ENCODE data around the gene INPP5A. TPM values are rescaled to one million over a fixed set of nuclear protein-coding genes. Genes with fewer than 3 reads are reported as not detected.
"Not testable (repeated sequence)": the region's sequence is repeated elsewhere in the genome, so short reads cannot be mapped to it uniquely, and the experiment has no call there.

Gene INPP5A
- total RNA-seq, 2 experiments from 2014 or later, result 9.9 TPM

- no peaks in the 10 kb centered on the region for H3K36me3 Mint-ChIP-seq (ENCODE audit: low read depth)
- H3K4me3 Mint-ChIP-seq, result no peak overlapping the region
- CTCF ChIA-PET, result no interaction called here
- H3K27ac Mint-ChIP-seq, result no peak overlapping the region
- POLR2A ChIA-PET, result no interaction called here
- no peak for ATAC-seq
- no peaks in the 10 kb centered on the region for H3K4me1 Mint-ChIP-seq (ENCODE audit: low read depth)
- H3K27me3 Mint-ChIP-seq (ENCODE audit: low read depth), result peaks cover 10% of the 10 kb centered on the region
- no peaks in the 10 kb centered on the region for H3K9me3 Mint-ChIP-seq (ENCODE audit: insufficient read depth)
- DNase-seq, result no peak
Observed at GRCh38 chr10:132790470-132790869, 252.9 kb downstream of the INPP5A start.

GRCh38 chr10:132790934-132791829 is 253.6 kb downstream of the INPP5A start:
- Mint-ChIP-seq H3K27me3 (ENCODE audit: low read depth) (peaks cover 9% of the 10 kb centered on the region), H3K9me3 (ENCODE audit: insufficient read depth) (no peaks in the 10 kb centered on the region), H3K4me3 (no peak overlapping the region), H3K27ac (no peak overlapping the region), H3K4me1 (ENCODE audit: low read depth) (no peaks in the 10 kb centered on the region), H3K36me3 (ENCODE audit: low read depth) (no peaks in the 10 kb centered on the region)
- ChIA-PET POLR2A (no interaction called here), CTCF (no interaction called here)
- DNase-seq (no peak), ATAC-seq (no peak)

DNA sequence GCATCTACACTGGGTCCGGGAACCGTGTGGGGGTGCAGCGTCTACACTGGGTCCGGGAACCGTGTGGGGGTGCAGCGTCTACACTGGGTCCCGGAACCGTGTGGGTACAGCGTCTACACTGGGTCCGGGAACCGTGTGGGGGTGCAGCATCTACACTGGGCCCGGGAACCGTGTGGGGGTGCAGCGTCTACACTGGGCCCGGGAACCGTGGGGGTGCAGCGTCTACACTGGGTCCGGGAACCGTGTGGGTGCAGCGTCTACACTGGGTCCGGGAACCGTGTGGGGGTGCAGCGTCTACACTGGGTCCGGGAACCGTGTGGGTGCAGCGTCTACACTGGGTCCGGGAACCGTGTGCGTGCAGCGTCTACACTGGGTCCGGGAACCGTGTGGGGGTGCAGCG is 254.5 kb downstream of the INPP5A start:
- H3K27me3 Mint-ChIP-seq (ENCODE audit: low read depth); H3K36me3 Mint-ChIP-seq (ENCODE audit: low read depth); POLR2A ChIA-PET; DNase-seq; H3K4me3 Mint-ChIP-seq; H3K4me1 Mint-ChIP-seq (ENCODE audit: low read depth); H3K27ac Mint-ChIP-seq; H3K9me3 Mint-ChIP-seq (ENCODE audit: insufficient read depth); CTCF ChIA-PET; ATAC-seq: not testable (repeated sequence)

DNA sequence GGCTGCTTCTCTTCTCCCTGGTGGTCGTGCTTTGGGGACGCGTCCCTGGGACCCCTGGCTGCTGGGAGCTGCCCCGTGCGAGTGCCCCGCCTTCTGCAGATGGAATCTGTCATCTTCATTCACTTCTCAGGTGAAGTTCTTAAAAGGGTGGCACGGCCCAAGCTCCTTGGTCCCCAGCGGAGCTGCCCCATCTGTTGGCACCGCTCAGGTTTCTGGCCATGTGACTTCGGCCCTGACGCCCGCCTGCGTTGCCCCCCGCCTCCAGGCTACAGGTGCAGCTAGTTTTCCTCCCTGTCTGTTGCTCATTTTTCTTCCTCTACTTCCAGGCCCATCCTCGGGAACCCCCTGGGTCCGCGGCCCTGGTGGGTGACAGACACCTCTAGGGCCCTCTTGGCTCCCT is 255.2 kb downstream of the INPP5A start:
- H3K4me3 Mint-ChIP-seq, result no peak overlapping the region
- CTCF ChIA-PET, result no interaction called here
- peaks cover 8% of the 10 kb centered on the region for H3K27me3 Mint-ChIP-seq (ENCODE audit: low read depth)
- DNase-seq (no peak), ATAC-seq (no peak)
- H3K9me3 Mint-ChIP-seq (ENCODE audit: insufficient read depth), result no peaks in the 10 kb centered on the region
- POLR2A ChIA-PET, result no interaction called here
- H3K36me3 Mint-ChIP-seq (ENCODE audit: low read depth), result no peaks in the 10 kb centered on the region
- no peak overlapping the region for H3K27ac Mint-ChIP-seq
- no peaks in the 10 kb centered on the region for H3K4me1 Mint-ChIP-seq (ENCODE audit: low read depth)

GRCh38 chr10:132793213-132793612 is 255.6 kb downstream of the INPP5A start:
- Mint-ChIP-seq H3K36me3 (ENCODE audit: low read depth) (no peaks in the 10 kb centered on the region), H3K27ac (no peak overlapping the region), H3K27me3 (ENCODE audit: low read depth) (peaks cover 5% of the 10 kb centered on the region), H3K4me3 (no peak overlapping the region), H3K9me3 (ENCODE audit: insufficient read depth) (no peaks in the 10 kb centered on the region), H3K4me1 (ENCODE audit: low read depth) (no peaks in the 10 kb centered on the region)
- CTCF ChIA-PET, result no interaction called here
- no peak for DNase-seq
- ATAC-seq, result no peak
- POLR2A ChIA-PET, result interaction anchor here (0.6 kb wide), 1 partner anchor 317 kb away, joined by 4 read pairs; no protein-coding TSS in a partner anchor

DNA sequence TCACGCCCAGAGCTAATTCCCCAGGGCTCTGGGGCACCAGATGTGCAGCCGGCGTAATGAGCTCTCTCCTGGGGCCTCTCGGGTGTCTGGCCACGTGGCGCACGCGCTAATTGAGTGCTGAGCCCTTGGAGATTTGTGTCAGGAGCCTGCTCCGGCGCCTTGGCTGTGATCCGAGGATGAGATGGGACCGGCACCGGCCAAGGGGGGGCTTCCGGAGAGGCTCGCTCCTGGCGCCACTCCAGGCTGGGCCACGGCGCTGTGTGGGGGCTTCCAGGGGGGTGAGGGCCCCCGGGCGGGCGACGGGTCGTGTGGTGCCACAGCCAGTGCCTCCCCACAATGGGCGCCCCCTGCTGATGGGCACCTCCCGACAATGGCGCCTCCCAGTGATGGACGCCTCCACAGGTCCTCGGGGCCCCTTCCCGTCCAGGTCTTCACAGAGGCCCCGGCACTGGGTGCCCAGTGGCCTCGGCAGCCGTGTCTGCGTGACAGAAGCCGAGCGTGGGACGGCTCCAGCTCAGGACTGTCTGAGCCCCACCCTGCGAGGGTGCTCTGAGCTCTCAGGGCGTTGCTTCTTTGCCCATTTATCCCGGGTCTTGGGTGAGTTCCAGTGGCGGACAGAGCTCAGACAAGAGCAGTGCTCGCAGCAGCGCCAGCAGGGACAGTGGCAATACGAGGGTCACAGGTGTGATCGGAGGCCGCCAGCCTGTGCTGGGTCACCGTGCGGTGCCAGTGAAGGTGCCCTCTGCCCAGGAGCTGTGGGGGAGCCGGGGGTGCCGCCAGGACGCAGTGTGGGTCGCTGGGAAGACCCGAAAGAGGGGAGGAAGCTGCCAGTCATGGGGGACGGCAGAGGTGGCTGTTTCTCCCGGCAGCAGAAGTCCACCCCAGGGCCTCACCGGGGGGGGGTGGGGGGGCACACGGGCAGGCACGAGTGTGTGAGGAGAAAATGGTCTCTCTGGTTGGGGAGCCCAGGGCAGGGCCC is 256.6 kb downstream of the INPP5A start:
- Mint-ChIP-seq H3K36me3 (ENCODE audit: low read depth) (no peaks in the 10 kb centered on the region), H3K27ac (no peak overlapping the region), H3K4me3 (no peak overlapping the region), H3K27me3 (ENCODE audit: low read depth) (peaks cover 5% of the 10 kb centered on the region), H3K9me3 (ENCODE audit: insufficient read depth) (no peaks in the 10 kb centered on the region), H3K4me1 (ENCODE audit: low read depth) (no peaks in the 10 kb centered on the region)
- ChIA-PET CTCF (no interaction called here), POLR2A (interaction anchor here (0.6 kb wide), 1 partner anchor 318 kb away, joined by 4 read pairs; no protein-coding TSS in a partner anchor)
- no peak for ATAC-seq
- no peak for DNase-seq

DNA sequence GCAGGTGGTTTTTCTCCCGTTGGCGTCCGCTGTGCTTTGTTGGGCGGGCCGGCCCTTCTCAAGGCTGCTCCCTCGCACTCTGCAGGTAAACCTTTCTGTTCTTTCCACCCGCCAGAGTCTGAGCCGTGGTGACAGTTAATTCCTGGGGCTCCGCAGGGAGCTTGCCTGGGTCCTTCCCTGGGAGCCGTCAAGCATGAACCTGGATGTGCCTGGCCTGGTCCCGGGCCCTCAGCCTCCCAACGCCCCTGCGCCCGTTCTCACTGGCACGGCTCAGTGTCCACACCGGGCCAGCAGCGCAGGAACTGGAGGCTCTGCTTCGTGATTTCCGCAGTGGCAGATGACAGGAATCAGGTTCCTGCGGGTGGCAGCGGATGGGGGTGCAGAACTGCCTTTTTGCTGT is 259.3 kb downstream of the INPP5A start:
- no peak overlapping the region for H3K4me3 Mint-ChIP-seq
- no peak for ATAC-seq
- DNase-seq, result no peak
- H3K9me3 Mint-ChIP-seq (ENCODE audit: insufficient read depth), result no peaks in the 10 kb centered on the region
- ChIA-PET CTCF (no interaction called here), POLR2A (no interaction called here)
- H3K27ac Mint-ChIP-seq, result no peak overlapping the region
- H3K27me3 Mint-ChIP-seq (ENCODE audit: low read depth), result no peaks in the 10 kb centered on the region
- H3K4me1 Mint-ChIP-seq (ENCODE audit: low read depth), result no peaks in the 10 kb centered on the region
- H3K36me3 Mint-ChIP-seq (ENCODE audit: low read depth), result no peaks in the 10 kb centered on the region

- POLR2A ChIA-PET; DNase-seq; ATAC-seq; CTCF ChIA-PET; H3K36me3 Mint-ChIP-seq (ENCODE audit: low read depth); H3K27ac Mint-ChIP-seq; H3K4me1 Mint-ChIP-seq (ENCODE audit: low read depth); H3K27me3 Mint-ChIP-seq (ENCODE audit: low read depth); H3K4me3 Mint-ChIP-seq; H3K9me3 Mint-ChIP-seq (ENCODE audit: insufficient read depth): not testable (repeated sequence)
Observed at GRCh38 chr10:132797986-132798385, 260.4 kb downstream of the INPP5A start.

GRCh38 chr10:132798403-132798802 is 260.8 kb downstream of the INPP5A start:
- Mint-ChIP-seq H3K36me3 (ENCODE audit: low read depth) (no peaks in the 10 kb centered on the region), H3K4me3 (no peak overlapping the region), H3K9me3 (ENCODE audit: insufficient read depth) (no peaks in the 10 kb centered on the region), H3K4me1 (ENCODE audit: low read depth) (no peaks in the 10 kb centered on the region), H3K27me3 (ENCODE audit: low read depth) (no peaks in the 10 kb centered on the region), H3K27ac (no peak overlapping the region)
- POLR2A ChIA-PET, result no interaction called here
- ATAC-seq (no peak), DNase-seq (no peak)
- CTCF ChIA-PET, result no interaction called here

GRCh38 chr10:132798876-132799275 is 261.3 kb downstream of the INPP5A start:
- Mint-ChIP-seq H3K4me3 (no peak overlapping the region), H3K9me3 (ENCODE audit: insufficient read depth) (no peaks in the 10 kb centered on the region), H3K4me1 (ENCODE audit: low read depth) (no peaks in the 10 kb centered on the region), H3K27ac (no peak overlapping the region), H3K36me3 (ENCODE audit: low read depth) (no peaks in the 10 kb centered on the region), H3K27me3 (ENCODE audit: low read depth) (no peaks in the 10 kb centered on the region)
- CTCF ChIA-PET, result no interaction called here
- DNase-seq (no peak), ATAC-seq (no peak)
- POLR2A ChIA-PET, result no interaction called here

GRCh38 chr10:132799865-132800264 is 262.3 kb downstream of the INPP5A start:
- ChIA-PET CTCF (no interaction called here), POLR2A (no interaction called here)
- Mint-ChIP-seq H3K9me3 (ENCODE audit: insufficient read depth) (no peaks in the 10 kb centered on the region), H3K27ac (no peak overlapping the region), H3K36me3 (ENCODE audit: low read depth) (no peaks in the 10 kb centered on the region), H3K4me3 (no peak overlapping the region), H3K4me1 (ENCODE audit: low read depth) (no peaks in the 10 kb centered on the region), H3K27me3 (ENCODE audit: low read depth) (no peaks in the 10 kb centered on the region)
- no peak for DNase-seq
- ATAC-seq, result no peak

- no peak overlapping the region for H3K27ac Mint-ChIP-seq
- no peaks in the 10 kb centered on the region for H3K36me3 Mint-ChIP-seq (ENCODE audit: low read depth)
- H3K27me3 Mint-ChIP-seq (ENCODE audit: low read depth), result no peaks in the 10 kb centered on the region
- CTCF ChIA-PET, result no interaction called here
- no peak for DNase-seq
- POLR2A ChIA-PET, result no interaction called here
- no peaks in the 10 kb centered on the region for H3K4me1 Mint-ChIP-seq (ENCODE audit: low read depth)
- H3K4me3 Mint-ChIP-seq, result no peak overlapping the region
- no peaks in the 10 kb centered on the region for H3K9me3 Mint-ChIP-seq (ENCODE audit: insufficient read depth)
- ATAC-seq, result no peak
Observed at GRCh38 chr10:132802048-132802447, 264.5 kb downstream of the INPP5A start.
